ENCODE results near the gene GM2A. TPM values are rescaled to one million over a fixed set of nuclear protein-coding genes. Genes with fewer than 3 reads are reported as not detected.

Gene GM2A
- total and polyA plus RNA-seq, 9 of the 15 experiments (the other 6 are each of a cell fraction or from before 2014, with no cell fraction given), result 5.8 to 36.0 (median 10.0) TPM

GRCh38 chr5:151213803-151214613, 39.0 kb upstream of the GM2A start (continued):
- TF ChIP-seq PBX2 (CRISPR knock-in tag; IDR thresholded peaks at IDR 0.05; ENCODE audit: low read depth) (no peak), PBX2 (tag; conservative IDR thresholded peaks at IDR 0.05; ENCODE audit: low read depth) (no peak), E2F6 (IDR thresholded peaks at IDR 0.05; ENCODE audit: borderline replicate concordance in 1 of 2, extremely low read depth in 1 of 2, insufficient read depth in 1 of 2, insufficient read length in 1 of 2, low read depth in 1 of 2, low read length in 1 of 2, poor library complexity in 1 of 2, severe bottlenecking in 1 of 2) (no peak), ZBED1 (IDR thresholded peaks at IDR 0.05) (no peak), ZNF184 (CRISPR knock-in tag; IDR thresholded peaks at IDR 0.05) (no peak), ZEB2 (IDR thresholded peaks at IDR 0.05) (peak; percentile 22; the same call in 1 of the 2 replicates), POLR2B (IDR thresholded peaks at IDR 0.05; ENCODE audit: low read depth, partially characterized antibody) (peak; percentile 37), CHCHD3 (CRISPR knock-in tag; IDR thresholded peaks at IDR 0.05) (no peak), ZNF124 (CRISPR knock-in tag; IDR thresholded peaks at IDR 0.05) (no peak), ZNF740 (CRISPR knock-in tag; IDR thresholded peaks at IDR 0.05) (peak; percentile 88; the same call in 1 of the 2 replicates), ZNF740 (tag; IDR thresholded peaks at IDR 0.05) (no peak), ZNF24 (IDR thresholded peaks at IDR 0.05) (no peak), ZNF212 (CRISPR knock-in tag; IDR thresholded peaks at IDR 0.05) (no peak), EWSR1 (IDR thresholded peaks at IDR 0.05; ENCODE audit: borderline replicate concordance, low read depth, partially characterized antibody) (no peak), POLR2H (tag; IDR thresholded peaks at IDR 0.05; ENCODE audit: low read depth) (peak; percentile 51; the same call in 1 of the 2 replicates), TEAD4 (IDR thresholded peaks at IDR 0.05; ENCODE audit: low read length) (no peak), TEAD4 (CRISPR knock-in tag; IDR thresholded peaks at IDR 0.05; ENCODE audit: borderline replicate concordance) (no peak), ZNF655 (CRISPR knock-in tag; IDR thresholded peaks at IDR 0.05) (no peak), NFIC (IDR thresholded peaks at IDR 0.05) (no peak), ZNF347 (CRISPR knock-in tag; IDR thresholded peaks at IDR 0.05; ENCODE audit: low read depth) (no peak), PHF8 (IDR thresholded peaks at IDR 0.05; ENCODE audit: borderline replicate concordance, low read length) (peak; percentile 49; the same call in 1 of the 2 replicates), CREM (IDR thresholded peaks at IDR 0.05; ENCODE audit: low read depth) (0 out of 2 replicates have a peak, but pooled peaks have one; percentile 35), MAFK (IDR thresholded peaks at IDR 0.05; ENCODE audit: low read length) (no peak), POLR2AphosphoS5 (IDR thresholded peaks at IDR 0.05; ENCODE audit: control insufficient read depth, insufficient read depth, low read depth, low read length) (peak; percentile 21; the same call in 1 of the 2 replicates)
